Measurements from ENCODE around the gene PMEL.
"Not testable (repeated sequence)": the region's sequence is repeated elsewhere in the genome, so short reads cannot be mapped to it uniquely, and the experiment has no call there.

The PMEL gene

DNA sequence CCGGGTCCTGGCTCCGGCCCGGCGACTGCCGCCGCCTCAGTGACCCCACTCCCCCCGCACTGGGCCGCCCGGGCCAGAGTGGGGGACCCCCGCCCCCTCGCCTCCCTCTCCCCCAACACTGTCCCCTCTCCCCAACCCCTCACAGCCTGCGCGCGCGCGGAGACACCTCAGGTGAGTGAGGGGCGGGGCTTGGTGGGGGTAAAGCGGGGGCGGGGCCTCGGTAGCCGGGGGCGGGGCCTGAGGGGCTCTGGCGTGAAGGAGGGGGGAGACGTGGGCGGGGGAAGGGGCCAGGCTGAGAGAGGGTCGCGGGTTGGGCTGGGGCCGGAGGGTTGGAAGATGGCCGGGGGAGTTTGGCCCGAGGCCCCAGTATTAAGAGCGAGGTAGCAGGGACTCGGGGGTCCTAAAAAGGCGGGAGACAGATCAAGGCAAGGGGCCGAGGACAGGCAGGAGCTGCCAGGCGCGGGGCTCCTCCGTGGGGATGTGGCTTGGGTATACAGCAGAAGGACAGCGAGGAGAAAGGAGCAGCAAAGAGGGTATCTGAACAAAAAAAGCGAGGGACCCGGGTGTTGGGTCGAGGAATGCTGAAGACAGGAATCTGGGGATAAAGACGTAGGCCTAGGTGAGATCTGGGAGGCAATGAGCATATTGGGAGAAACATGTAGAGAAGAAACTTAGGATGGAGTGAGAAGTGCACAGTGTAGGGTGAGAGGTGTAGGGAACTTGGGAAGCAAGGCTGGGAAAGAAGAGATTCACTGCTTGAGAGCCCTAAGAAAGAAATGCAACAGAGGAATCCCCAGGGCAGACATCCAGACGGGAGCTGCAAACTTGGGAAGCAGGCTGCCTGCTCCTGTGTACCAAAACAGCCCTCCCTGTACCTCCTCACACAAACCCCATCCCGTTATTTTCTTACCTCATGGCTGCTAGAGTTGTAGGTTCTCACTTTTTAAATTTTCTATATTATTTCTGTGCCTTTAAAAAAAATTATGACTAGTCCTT, 42.0 kb upstream of the PMEL start:
- H3K9me3 ChIP-seq (ENCODE audit: control insufficient read depth, low read length): no peaks in the 10 kb centered on the region
- H3K4me3 ChIP-seq (ENCODE audit: low read depth, low read length): peak overlapping the region; percentile 55
- H3K4me1 ChIP-seq: peaks cover 11% of the 10 kb centered on the region
- H3K36me3 ChIP-seq (ENCODE audit: control insufficient read depth, insufficient read depth, low read length): no peaks in the 10 kb centered on the region
- peak overlapping the region; percentile 92 for H3K27ac ChIP-seq
- peak overlapping the region; percentile 95 for H2AFZ ChIP-seq
- peak overlapping the region; percentile 98 for H3K4me2 ChIP-seq (ENCODE audit: low read length)
- TF ChIP-seq, protein P1, sequence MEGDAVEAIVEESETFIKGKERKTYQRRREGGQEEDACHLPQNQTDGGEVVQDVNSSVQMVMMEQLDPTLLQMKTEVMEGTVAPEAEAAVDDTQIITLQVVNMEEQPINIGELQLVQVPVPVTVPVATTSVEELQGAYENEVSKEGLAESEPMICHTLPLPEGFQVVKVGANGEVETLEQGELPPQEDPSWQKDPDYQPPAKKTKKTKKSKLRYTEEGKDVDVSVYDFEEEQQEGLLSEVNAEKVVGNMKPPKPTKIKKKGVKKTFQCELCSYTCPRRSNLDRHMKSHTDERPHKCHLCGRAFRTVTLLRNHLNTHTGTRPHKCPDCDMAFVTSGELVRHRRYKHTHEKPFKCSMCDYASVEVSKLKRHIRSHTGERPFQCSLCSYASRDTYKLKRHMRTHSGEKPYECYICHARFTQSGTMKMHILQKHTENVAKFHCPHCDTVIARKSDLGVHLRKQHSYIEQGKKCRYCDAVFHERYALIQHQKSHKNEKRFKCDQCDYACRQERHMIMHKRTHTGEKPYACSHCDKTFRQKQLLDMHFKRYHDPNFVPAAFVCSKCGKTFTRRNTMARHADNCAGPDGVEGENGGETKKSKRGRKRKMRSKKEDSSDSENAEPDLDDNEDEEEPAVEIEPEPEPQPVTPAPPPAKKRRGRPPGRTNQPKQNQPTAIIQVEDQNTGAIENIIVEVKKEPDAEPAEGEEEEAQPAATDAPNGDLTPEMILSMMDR (IDR thresholded peaks at IDR 0.05): no peak
- H3K27me3 ChIP-seq (ENCODE audit: control insufficient read depth, insufficient read depth, low read length): no peaks in the 10 kb centered on the region
- no peaks in the 10 kb centered on the region for H3K79me2 ChIP-seq
- H3K9ac ChIP-seq: peak overlapping the region; percentile 63

DNA sequence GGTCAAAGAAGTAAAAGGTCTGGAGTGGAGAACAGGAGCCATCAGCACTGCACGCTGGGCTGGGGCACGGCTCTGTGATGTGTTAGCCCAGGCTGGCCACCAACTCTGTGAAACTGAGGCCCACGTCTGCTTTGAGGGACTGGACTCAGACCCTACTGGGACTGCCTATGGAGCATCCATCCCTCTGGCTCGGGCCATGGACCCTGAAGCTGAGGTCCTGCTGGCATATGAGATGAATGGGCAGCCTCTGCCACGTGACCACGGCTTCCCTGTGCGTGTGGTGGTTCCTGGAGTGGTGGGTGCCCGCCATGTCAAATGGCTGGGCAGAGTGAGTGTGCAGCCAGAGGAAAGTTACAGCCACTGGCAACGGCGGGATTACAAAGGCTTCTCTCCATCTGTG, 38.4 kb upstream of the PMEL start:
- TF ChIP-seq, protein P1 (IDR thresholded peaks at IDR 0.05): no peak
- H3K4me3 ChIP-seq (ENCODE audit: low read depth, low read length): no peak overlapping the region
- peaks cover 10% of the 10 kb centered on the region for H3K4me1 ChIP-seq
- no peaks in the 10 kb centered on the region for H3K9me3 ChIP-seq (ENCODE audit: control insufficient read depth, low read length)
- H2AFZ ChIP-seq: no peak overlapping the region
- H3K36me3 ChIP-seq (ENCODE audit: control insufficient read depth, insufficient read depth, low read length): no peaks in the 10 kb centered on the region
- no peak overlapping the region for H3K9ac ChIP-seq
- no peak overlapping the region for H3K27ac ChIP-seq
- H3K79me2 ChIP-seq: no peaks in the 10 kb centered on the region
- no peak overlapping the region for H3K4me2 ChIP-seq (ENCODE audit: low read length)
- no peaks in the 10 kb centered on the region for H3K27me3 ChIP-seq (ENCODE audit: control insufficient read depth, insufficient read depth, low read length)

DNA sequence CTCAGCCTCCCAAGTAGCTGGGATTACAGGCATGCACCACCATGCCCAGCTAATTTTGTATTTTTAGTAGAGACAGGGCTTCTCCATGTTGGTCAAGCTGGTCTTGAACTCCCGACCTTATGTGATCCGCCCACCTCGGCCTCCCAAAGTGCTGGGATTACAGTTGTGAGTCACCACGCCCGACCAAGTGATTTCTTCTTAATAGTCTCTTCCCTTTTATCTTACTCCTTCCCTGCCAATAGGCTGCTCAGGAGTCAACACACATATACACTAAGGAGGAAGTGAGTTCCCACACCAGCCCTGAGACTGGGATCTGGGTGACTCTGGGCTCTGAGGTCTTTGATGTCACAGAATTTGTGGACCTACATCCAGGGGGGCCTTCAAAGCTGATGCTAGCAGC, 37.5 kb upstream of the PMEL start:
- H3K36me3 ChIP-seq (ENCODE audit: control insufficient read depth, insufficient read depth, low read length); H3K27ac ChIP-seq; H3K4me2 ChIP-seq (ENCODE audit: low read length); H3K9ac ChIP-seq; H3K27me3 ChIP-seq (ENCODE audit: control insufficient read depth, insufficient read depth, low read length); H3K9me3 ChIP-seq (ENCODE audit: control insufficient read depth, low read length); H2AFZ ChIP-seq; H3K79me2 ChIP-seq; H3K4me3 ChIP-seq (ENCODE audit: low read depth, low read length): not testable (repeated sequence)
- peaks cover 10% of the 10 kb centered on the region for H3K4me1 ChIP-seq

DNA sequence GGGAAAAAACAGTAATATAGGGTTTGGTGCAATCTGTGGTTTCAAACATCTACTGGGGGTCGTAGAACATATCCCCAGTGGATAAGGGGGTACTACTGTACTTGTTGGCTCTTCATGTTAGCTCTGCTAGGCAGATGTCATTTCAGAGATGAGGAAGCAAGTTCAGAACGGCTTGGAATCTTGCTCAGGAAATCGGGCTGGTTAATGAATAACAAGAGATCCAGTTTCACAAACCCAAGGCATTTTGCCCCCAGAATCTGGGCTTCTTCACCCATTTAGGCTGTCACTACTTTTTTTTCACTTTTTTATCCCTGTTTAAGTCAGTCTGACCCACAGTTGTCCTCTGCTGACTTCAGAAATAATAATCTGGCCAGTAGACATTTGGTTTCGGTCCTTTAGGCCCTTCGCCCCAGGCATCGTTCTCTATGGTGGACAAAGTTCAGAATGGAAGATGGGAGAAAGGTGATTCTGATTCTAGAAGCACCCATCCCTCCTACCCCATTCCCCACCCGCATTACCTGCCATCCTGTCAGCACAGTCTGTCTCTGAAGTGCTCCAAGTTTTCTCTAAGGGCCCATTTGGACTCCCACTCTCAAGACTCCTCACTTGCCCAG, 35.8 kb upstream of the PMEL start:
- Histone ChIP-seq H2AFZ (no peak overlapping the region), H3K9ac (no peak overlapping the region), H3K79me2 (peaks cover 10% of the 10 kb centered on the region), H3K36me3 (ENCODE audit: control insufficient read depth, insufficient read depth, low read length) (no peaks in the 10 kb centered on the region), H3K27ac (peak overlapping the region; percentile 65), H3K9me3 (ENCODE audit: control insufficient read depth, low read length) (no peaks in the 10 kb centered on the region), H3K4me3 (ENCODE audit: low read depth, low read length) (no peak overlapping the region), H3K4me2 (ENCODE audit: low read length) (no peak overlapping the region), H3K27me3 (ENCODE audit: control insufficient read depth, insufficient read depth, low read length) (no peaks in the 10 kb centered on the region), H3K4me1 (peaks cover 11% of the 10 kb centered on the region)
- TF ChIP-seq, protein P1 (IDR thresholded peaks at IDR 0.05): no peak

DNA sequence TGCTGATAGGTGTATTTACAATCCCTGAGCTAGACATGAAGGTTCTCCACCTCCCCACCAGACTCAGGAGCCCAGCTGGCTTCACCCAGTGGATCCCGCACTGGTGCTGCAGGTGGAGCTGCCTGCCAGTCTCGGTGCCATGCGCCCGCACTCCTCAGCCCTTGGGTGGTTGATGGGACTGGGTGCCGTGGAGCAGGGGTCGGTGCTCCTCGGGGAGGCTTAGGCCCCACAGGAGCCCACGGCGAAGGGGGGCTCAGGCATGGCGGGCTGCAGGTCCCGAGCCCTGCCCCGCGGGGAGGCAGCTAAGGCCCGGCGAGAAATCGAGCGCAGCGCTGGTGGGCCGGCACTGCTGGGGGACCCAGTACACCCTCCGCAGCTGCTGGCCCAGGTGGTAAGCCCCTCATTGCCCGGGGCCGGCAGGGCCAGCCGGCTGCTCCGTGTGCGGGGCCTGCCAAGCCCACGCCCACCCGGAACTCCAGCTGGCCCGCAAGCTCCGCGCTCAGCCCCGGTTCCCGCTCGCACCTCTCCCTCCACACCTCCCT, 34.2 kb upstream of the PMEL start:
- H3K79me2 ChIP-seq; H2AFZ ChIP-seq; H3K4me2 ChIP-seq (ENCODE audit: low read length); H3K4me3 ChIP-seq (ENCODE audit: low read depth, low read length); H3K9ac ChIP-seq; H3K27me3 ChIP-seq (ENCODE audit: control insufficient read depth, insufficient read depth, low read length); H3K36me3 ChIP-seq (ENCODE audit: control insufficient read depth, insufficient read depth, low read length); H3K9me3 ChIP-seq (ENCODE audit: control insufficient read depth, low read length); H3K27ac ChIP-seq: not testable (repeated sequence)
- peaks cover 11% of the 10 kb centered on the region for H3K4me1 ChIP-seq

DNA sequence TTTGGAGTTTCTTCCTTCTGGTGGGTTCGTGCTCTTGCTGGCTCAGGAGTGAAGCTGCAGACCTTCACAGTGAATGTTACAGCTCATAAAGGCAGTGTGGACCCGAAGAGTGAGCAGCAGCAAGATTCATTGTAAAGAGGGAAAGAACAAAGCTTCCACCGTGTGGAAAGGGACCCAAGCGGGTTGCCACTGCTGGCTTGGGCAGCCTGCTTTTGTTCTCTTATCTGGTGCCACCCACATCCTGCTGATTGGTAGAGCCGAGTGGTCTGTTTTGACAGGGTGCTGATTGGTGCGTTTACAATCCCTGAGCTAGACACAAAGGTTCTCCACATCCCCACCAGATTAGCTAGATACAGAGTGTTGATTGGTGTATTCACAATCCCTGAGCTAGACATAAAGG, 33.7 kb upstream of the PMEL start:
- H3K9me3 ChIP-seq (ENCODE audit: control insufficient read depth, low read length): not testable (repeated sequence)

More for the DNA sequence above, 33.7 kb upstream of the PMEL start:
- H2AFZ ChIP-seq; H3K27me3 ChIP-seq (ENCODE audit: control insufficient read depth, insufficient read depth, low read length); H3K4me3 ChIP-seq (ENCODE audit: low read depth, low read length); H3K4me2 ChIP-seq (ENCODE audit: low read length); H3K27ac ChIP-seq; H3K79me2 ChIP-seq; H3K36me3 ChIP-seq (ENCODE audit: control insufficient read depth, insufficient read depth, low read length); H3K9ac ChIP-seq: not testable (repeated sequence)
- H3K4me1 ChIP-seq: peaks cover 11% of the 10 kb centered on the region

Data from parathyroid adenoma (tissue), 2 donors.